ENCODE results near the gene TBPL1. TPM values are rescaled to one million over a fixed set of nuclear protein-coding genes. Genes with fewer than 3 reads are reported as not detected.
A peak's percentile ranks its signal among the peaks of the same experiment; 100 is the strongest.
"Not testable (repeated sequence)": the region's sequence is repeated elsewhere in the genome, so short reads cannot be mapped to it uniquely, and the experiment has no call there.

TBPL1 gene
- total RNA-seq, 1 donor from 2014 or later: 13.4 TPM

GRCh38 chr6:133918208-133918930 is 34.7 kb upstream of the TBPL1 start:
- Histone ChIP-seq H3K9me3 (replicated peaks) (peaks cover 10% of the 10 kb centered on the region), H3K27ac (replicated peaks) (no peak overlapping the region), H3K4me1 (peaks cover 4% of the 10 kb centered on the region), H3K36me3 (no peaks in the 10 kb centered on the region), H3K27me3 (ENCODE audit: low read depth) (peaks cover 9% of the 10 kb centered on the region), H3K4me3 (no peak overlapping the region)
- intact Hi-C loops (cut with micrococcal nuclease): no loop called here
- no peak for DNase-seq
- no peak for TF ChIP-seq CTCF (IDR thresholded peaks at IDR 0.05; ENCODE audit: borderline replicate concordance)

GRCh38 chr6:133919362-133919761 is 33.7 kb upstream of the TBPL1 start:
- DNase-seq: no peak
- TF ChIP-seq CTCF (IDR thresholded peaks at IDR 0.05; ENCODE audit: borderline replicate concordance): no peak
- Histone ChIP-seq H3K9me3 (replicated peaks) (no peaks in the 10 kb centered on the region), H3K27ac (replicated peaks) (no peak overlapping the region), H3K4me3 (no peak overlapping the region), H3K36me3 (no peaks in the 10 kb centered on the region), H3K4me1 (peaks cover 4% of the 10 kb centered on the region), H3K27me3 (ENCODE audit: low read depth) (peaks cover 9% of the 10 kb centered on the region)
- intact Hi-C loops (cut with micrococcal nuclease): no loop called here

GRCh38 chr6:133921249-133921859 is 31.7 kb upstream of the TBPL1 start:
- Histone ChIP-seq H3K27me3 (ENCODE audit: low read depth) (peaks cover 17% of the 10 kb centered on the region), H3K4me3 (peak overlapping the region; percentile 30), H3K36me3 (no peaks in the 10 kb centered on the region), H3K9me3 (replicated peaks) (no peaks in the 10 kb centered on the region), H3K4me1 (peaks cover 4% of the 10 kb centered on the region), H3K27ac (replicated peaks) (no peak overlapping the region)
- intact Hi-C loops (cut with micrococcal nuclease): loop anchor here (5.0 kb wide), 2 partner anchors 141 to 354 kb away; no protein-coding TSS in a partner anchor
- peak; percentile 89 for TF ChIP-seq CTCF (IDR thresholded peaks at IDR 0.05; ENCODE audit: borderline replicate concordance)
- DNase-seq: peak; percentile 68

GRCh38 chr6:133923938-133924593 is 29.0 kb upstream of the TBPL1 start:
- peak; percentile 94 for TF ChIP-seq CTCF (IDR thresholded peaks at IDR 0.05; ENCODE audit: borderline replicate concordance)
- Histone ChIP-seq H3K36me3 (no peaks in the 10 kb centered on the region), H3K9me3 (replicated peaks) (no peaks in the 10 kb centered on the region), H3K27ac (replicated peaks) (no peak overlapping the region), H3K4me1 (no peaks in the 10 kb centered on the region), H3K27me3 (ENCODE audit: low read depth) (peaks cover 36% of the 10 kb centered on the region), H3K4me3 (no peak overlapping the region)
- DNase-seq: peak; percentile 25
- intact Hi-C loops (cut with micrococcal nuclease): loop anchor here (2.0 to 5.0 kb wide), 3 partner anchors 138 to 357 kb away; no protein-coding TSS in a partner anchor

GRCh38 chr6:133931221-133931620 is 21.8 kb upstream of the TBPL1 start:
- intact Hi-C loops (cut with micrococcal nuclease); H3K36me3 ChIP-seq; DNase-seq; H3K4me3 ChIP-seq; H3K27ac ChIP-seq (replicated peaks); H3K4me1 ChIP-seq: not testable (repeated sequence)
- Histone ChIP-seq H3K27me3 (ENCODE audit: low read depth) (peaks cover 26% of the 10 kb centered on the region), H3K9me3 (replicated peaks) (peaks cover 15% of the 10 kb centered on the region)

- H3K27me3 ChIP-seq (ENCODE audit: low read depth); intact Hi-C loops (cut with micrococcal nuclease); H3K4me1 ChIP-seq; H3K36me3 ChIP-seq; H3K4me3 ChIP-seq; H3K27ac ChIP-seq (replicated peaks); DNase-seq: not testable (repeated sequence)
- H3K9me3 ChIP-seq (replicated peaks): peaks cover 18% of the 10 kb centered on the region
Observed at GRCh38 chr6:133936352-133936751, 16.7 kb upstream of the TBPL1 start.
